DOHH2 (cell line): ENCODE results near the gene XKR7.

Experiments
- CTCF ChIP-seq: fragments of 200-600 bp; sonication (generic); IDR thresholded peaks from one replicate; pipeline ENCODE4 v1.5.1; 2014; ENCODE audit warnings: antibody characterized with exemption, mild to moderate bottlenecking, low read depth, low read length; ENCODE audit not compliant: poor library complexity, severe bottlenecking
- EZH2phosphoT487 ChIP-seq: fragments of 200-600 bp; sonication (generic); IDR thresholded peaks from 2 replicates; pipeline ENCODE4 v1.6.1; 2017; ENCODE audit warnings: borderline replicate concordance, mild to moderate bottlenecking, antibody characterized with exemption, low read length, moderate library complexity, mixed read lengths

DNA sequence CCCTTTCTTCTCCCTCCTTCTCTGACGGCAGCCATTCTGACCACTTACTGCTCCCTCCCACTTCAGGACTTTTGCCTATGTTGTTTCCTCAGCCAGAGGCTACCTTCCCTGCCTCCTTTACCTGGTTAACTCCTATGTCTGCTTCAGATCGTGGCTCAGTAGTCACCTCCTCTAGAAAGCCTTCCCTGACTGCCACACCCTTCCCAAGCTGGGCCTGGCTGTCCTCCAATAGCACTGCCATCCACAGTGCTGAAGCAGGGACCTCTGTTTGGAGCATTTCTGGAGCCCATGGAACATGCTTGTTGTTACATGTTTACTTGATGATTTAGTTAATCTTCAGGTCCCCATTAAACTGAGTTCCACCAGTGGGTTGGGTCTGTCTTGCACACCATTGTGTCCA is 13.8 kb downstream of the XKR7 start:
- TF ChIP-seq CTCF: no peak
- no peak for TF ChIP-seq EZH2phosphoT487
